K562 (cell line): ENCODE data around the gene ZGLP1. TPM values are rescaled to one million over a fixed set of nuclear protein-coding genes. Genes with fewer than 3 reads are reported as not detected.
A peak's percentile ranks its signal among the peaks of the same experiment; 100 is the strongest.

ENCODE experiments used
- AFF4 ChIP-seq: sonication (generic); formaldehyde crosslinking; IDR thresholded peaks from 2 replicates; pipeline ENCODE4 v1.8.0; 2023; ENCODE audit warnings: mild to moderate bottlenecking, missing genetic modification reagents
- ASH1L ChIP-seq: fragments of 450-650 bp; IDR thresholded peaks from 2 replicates; pipeline ENCODE4 v1.6.1; 2018; ENCODE audit warnings: borderline replicate concordance, mild to moderate bottlenecking, low read depth; ENCODE audit not compliant: partially characterized antibody
- CBFA2T2 ChIP-seq: fragments of 450-650 bp; conservative IDR thresholded peaks from 2 replicates; pipeline ENCODE4 v1.6.1; 2017; ENCODE audit warnings: mild to moderate bottlenecking
- CBX3 ChIP-seq, 2 experiments: IDR thresholded peaks; 1 replicate in 1 of 2; 2 replicates in 1 of 2; pipeline ENCODE4 v1.6.1; 2012; ENCODE audit warnings: inconsistent platforms in 2 of 2, low read length in 2 of 2, borderline replicate concordance in 1 of 2, control low read depth in 1 of 2
- CXXC5 ChIP-seq: fragments of 250-450 bp; sonication (Bioruptor Pico); IDR thresholded peaks from 2 replicates; pipeline ENCODE4 v1.8.0; 2022; ENCODE audit warnings: inconsistent platforms, mild to moderate bottlenecking, moderate library complexity
- E2F3 ChIP-seq: fragments of 250-450 bp; sonication (Bioruptor Pico); IDR thresholded peaks from 2 replicates; pipeline ENCODE4 v1.4.0; 2020; ENCODE audit warnings: mild to moderate bottlenecking
- ELF4 ChIP-seq: fragments of 450-650 bp; formaldehyde crosslinking; IDR thresholded peaks from 2 replicates; pipeline ENCODE4 v1.4.0; 2022; ENCODE audit warnings: missing genetic modification characterization
- FOXJ2 ChIP-seq: fragments of 200-800 bp; sonication (Bioruptor generic); IDR thresholded peaks from 2 replicates; pipeline ENCODE4 v1.6.1; 2016; ENCODE audit warnings: missing genetic modification characterization, missing compliant biosample characterization
- GTF2E2 ChIP-seq: fragments of 200-800 bp; sonication (Bioruptor generic); IDR thresholded peaks from 2 replicates; pipeline ENCODE4 v1.6.1; 2016; ENCODE audit warnings: missing genetic modification characterization, missing compliant biosample characterization
- HLTF ChIP-seq: fragments of 450-650 bp; IDR thresholded peaks from 2 replicates; pipeline ENCODE4 v1.6.1; 2016
- HNRNPK ChIP-seq: fragments of 200-400 bp; formaldehyde crosslinking; IDR thresholded peaks from one replicate; pipeline ENCODE4 v1.6.1; 2018; ENCODE audit warnings: mild to moderate bottlenecking, low read depth, low read length; ENCODE audit not compliant: poor library complexity, severe bottlenecking
- KDM5B ChIP-seq: fragments of 200-600 bp; sonication (generic); IDR thresholded peaks from 2 replicates; pipeline ENCODE4 v1.6.1; 2012; ENCODE audit warnings: low read depth, mild to moderate bottlenecking, moderate library complexity, low read length, control low read depth, inconsistent platforms; ENCODE audit not compliant: insufficient replicate concordance
- MIER1 ChIP-seq: fragments of 450-650 bp; IDR thresholded peaks from 2 replicates; pipeline ENCODE4 v1.6.1; 2016; ENCODE audit warnings: antibody characterized with exemption, mild to moderate bottlenecking, low read depth
- PCBP2 ChIP-seq: fragments of 200-400 bp; formaldehyde crosslinking; IDR thresholded peaks from 2 replicates; pipeline ENCODE4 v1.6.1; 2018; ENCODE audit warnings: low read length, low read depth, mild to moderate bottlenecking, moderate library complexity; ENCODE audit not compliant: poor library complexity, severe bottlenecking
- PHF8 ChIP-seq: fragments of 200-600 bp; sonication (generic); IDR thresholded peaks from 2 replicates; pipeline ENCODE4 v1.6.1; 2012; ENCODE audit warnings: mixed run types, mild to moderate bottlenecking, inconsistent platforms, low read length, moderate library complexity, borderline replicate concordance
- ZBTB17 ChIP-seq: fragments of 450-650 bp; formaldehyde crosslinking; IDR thresholded peaks from 2 replicates; pipeline ENCODE4 v1.4.0; 2020; ENCODE audit warnings: mild to moderate bottlenecking
- ZNF24 ChIP-seq: fragments of 450-650 bp; IDR thresholded peaks from 2 replicates; pipeline ENCODE4 v1.6.1; 2016
- polyA plus RNA-seq, 8 experiments: library from polyadenylated mRNA; depleted of rRNA in 4 of 8; stranded (reverse) in 5 of 8; unstranded in 3 of 8; fragments of >200 nt; fragmentation: Nextera tagmentation in 2 of 8; fragmentation: Illumina TruSeq in 1 of 8; extraction: Ambion mirVana in 2 of 8; extraction: Trizol in 1 of 8; gene quantifications; 2 replicates each; pipeline versions ENCODE4 v1.2.1 to v1.2.3, GENCODE V29; 2011 to 2014; ENCODE audit warnings: inconsistent platforms in 1 of 8, missing spikeins in 1 of 8
- total RNA-seq, 7 experiments: library from RNA; depleted of rRNA in 6 of 7; stranded (reverse); fragments of >200 nt in 6 of 7; fragmentation: Illumina TruSeq in 2 of 7; extraction: Trizol in 2 of 7; gene quantifications; 2 replicates each; pipeline versions ENCODE4 v1.2.1 to v1.2.3, GENCODE V29; 2011 to 2021; ENCODE audit warnings: low replicate concordance in 1 of 7
- TF ChIP-seq, protein P1 (sequence below): sonication (generic); formaldehyde crosslinking; IDR thresholded peaks from 2 replicates; pipeline ENCODE4 v1.4.0; 2020; ENCODE audit warnings: mild to moderate bottlenecking, missing genetic modification reagents
- TF ChIP-seq, protein P2 (sequence below), 2 experiments: IDR thresholded peaks; 2 replicates each; pipeline ENCODE4 v1.6.1; 2012; ENCODE audit warnings: improper control_type of control experiment in 2 of 2, low read depth in 2 of 2, low read length in 2 of 2, borderline replicate concordance in 1 of 2

The ZGLP1 gene
- total and polyA plus RNA-seq, 9 of the 15 experiments (the other 6 are each of a cell fraction or from before 2014, with no cell fraction given): 0.24 to 4.5 (median 2.2) TPM

DNA sequence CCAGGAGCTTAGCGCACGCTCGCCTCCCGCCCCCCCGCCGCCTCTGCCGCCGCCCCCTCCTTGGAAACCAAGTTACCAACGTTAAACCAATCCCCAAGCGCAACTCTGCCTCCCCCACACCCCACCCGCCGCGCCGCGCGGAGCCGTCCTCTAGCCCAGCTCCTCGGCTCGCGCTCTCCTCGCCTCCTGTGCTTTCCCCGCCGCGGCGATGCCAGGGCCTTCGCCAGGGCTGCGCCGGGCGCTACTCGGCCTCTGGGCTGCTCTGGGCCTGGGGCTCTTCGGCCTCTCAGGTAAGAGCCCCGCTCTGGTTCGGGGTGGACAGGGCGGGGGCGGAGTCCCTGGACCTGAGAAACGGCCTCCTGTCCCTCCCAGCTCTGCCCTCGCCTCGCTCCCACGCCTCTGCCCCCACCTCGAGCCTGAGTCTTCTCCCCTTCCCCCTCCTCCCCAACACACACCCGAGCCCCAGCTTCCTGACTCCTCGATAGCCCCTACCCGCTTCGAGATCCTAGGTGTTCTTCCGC lies 19.7 kb downstream of the ZGLP1 start, which contains the start of gene ICAM5 (continued):
- TF ChIP-seq MIER1 (no peak), ZNF24 (no peak), HLTF (0 out of 2 replicates have a peak, but pooled peaks have one; percentile 40), PCBP2 (no peak), CBFA2T2 (no peak), AFF4 (no peak; the same call in 1 of the 2 replicates), PHF8 (peak; percentile 47; the same call in 1 of the 2 replicates), E2F3 (CRISPR knock-in tag) (no peak), ZBTB17 (CRISPR knock-in tag) (peak; percentile 73; the same call in 1 of the 2 replicates), ELF4 (CRISPR knock-in tag) (no peak), KDM5B (peak; percentile 47), CBX3 (IDR thresholded peaks at IDR 0.05; ENCODE audit: borderline replicate concordance in 1 of 2, low read length in 2 of 2) (no peak), CXXC5 (peak; percentile 10; the same call in 1 of the 2 replicates), FOXJ2 (tag) (no peak), ASH1L (no peak), HNRNPK (no peak), GTF2E2 (tag) (no peak)
- TF ChIP-seq, protein P1, sequence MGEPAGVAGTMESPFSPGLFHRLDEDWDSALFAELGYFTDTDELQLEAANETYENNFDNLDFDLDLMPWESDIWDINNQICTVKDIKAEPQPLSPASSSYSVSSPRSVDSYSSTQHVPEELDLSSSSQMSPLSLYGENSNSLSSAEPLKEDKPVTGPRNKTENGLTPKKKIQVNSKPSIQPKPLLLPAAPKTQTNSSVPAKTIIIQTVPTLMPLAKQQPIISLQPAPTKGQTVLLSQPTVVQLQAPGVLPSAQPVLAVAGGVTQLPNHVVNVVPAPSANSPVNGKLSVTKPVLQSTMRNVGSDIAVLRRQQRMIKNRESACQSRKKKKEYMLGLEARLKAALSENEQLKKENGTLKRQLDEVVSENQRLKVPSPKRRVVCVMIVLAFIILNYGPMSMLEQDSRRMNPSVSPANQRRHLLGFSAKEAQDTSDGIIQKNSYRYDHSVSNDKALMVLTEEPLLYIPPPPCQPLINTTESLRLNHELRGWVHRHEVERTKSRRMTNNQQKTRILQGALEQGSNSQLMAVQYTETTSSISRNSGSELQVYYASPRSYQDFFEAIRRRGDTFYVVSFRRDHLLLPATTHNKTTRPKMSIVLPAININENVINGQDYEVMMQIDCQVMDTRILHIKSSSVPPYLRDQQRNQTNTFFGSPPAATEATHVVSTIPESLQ: no peak
- TF ChIP-seq, protein P2, sequence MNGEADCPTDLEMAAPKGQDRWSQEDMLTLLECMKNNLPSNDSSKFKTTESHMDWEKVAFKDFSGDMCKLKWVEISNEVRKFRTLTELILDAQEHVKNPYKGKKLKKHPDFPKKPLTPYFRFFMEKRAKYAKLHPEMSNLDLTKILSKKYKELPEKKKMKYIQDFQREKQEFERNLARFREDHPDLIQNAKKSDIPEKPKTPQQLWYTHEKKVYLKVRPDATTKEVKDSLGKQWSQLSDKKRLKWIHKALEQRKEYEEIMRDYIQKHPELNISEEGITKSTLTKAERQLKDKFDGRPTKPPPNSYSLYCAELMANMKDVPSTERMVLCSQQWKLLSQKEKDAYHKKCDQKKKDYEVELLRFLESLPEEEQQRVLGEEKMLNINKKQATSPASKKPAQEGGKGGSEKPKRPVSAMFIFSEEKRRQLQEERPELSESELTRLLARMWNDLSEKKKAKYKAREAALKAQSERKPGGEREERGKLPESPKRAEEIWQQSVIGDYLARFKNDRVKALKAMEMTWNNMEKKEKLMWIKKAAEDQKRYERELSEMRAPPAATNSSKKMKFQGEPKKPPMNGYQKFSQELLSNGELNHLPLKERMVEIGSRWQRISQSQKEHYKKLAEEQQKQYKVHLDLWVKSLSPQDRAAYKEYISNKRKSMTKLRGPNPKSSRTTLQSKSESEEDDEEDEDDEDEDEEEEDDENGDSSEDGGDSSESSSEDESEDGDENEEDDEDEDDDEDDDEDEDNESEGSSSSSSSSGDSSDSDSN (IDR thresholded peaks at IDR 0.05; ENCODE audit: borderline replicate concordance in 1 of 2, low read depth in 2 of 2, low read length in 2 of 2): peak in 1 of 2 experiments; percentile 62; a peak in 1 of 4 replicates
